GM23248 (cell line): ENCODE results near the gene LRIF1. TPM values are rescaled to one million over a fixed set of nuclear protein-coding genes. Genes with fewer than 3 reads are reported as not detected.

Experiments used
- DNase-seq: peaks from one replicate; pipeline ENCODE4 v3.0.0-alpha.2; 2015
- H2AFZ ChIP-seq: fragments of 200-600 bp; sonication (generic); 2 replicates; pipeline ENCODE4 v1.6.1; 2016; ENCODE audit warnings: antibody characterized with exemption
- H3F3A ChIP-seq: fragments of 200-600 bp; sonication (generic); 2 replicates; pipeline ENCODE4 v1.6.1; 2016; ENCODE audit warnings: mild to moderate bottlenecking, antibody characterized with exemption, mixed run types; ENCODE audit not compliant: insufficient read depth
- H3K27ac ChIP-seq: fragments of 200-600 bp; sonication (generic); 2 replicates; pipeline ENCODE4 v1.5.1; 2016; ENCODE audit warnings: mild to moderate bottlenecking
- H3K27me3 ChIP-seq: fragments of 200-600 bp; sonication (generic); replicated peaks from 2 replicates; pipeline ENCODE4 v1.6.1; 2016; ENCODE audit warnings: mild to moderate bottlenecking; ENCODE audit not compliant: insufficient read depth
- H3K36me3 ChIP-seq: fragments of 200-600 bp; sonication (generic); 2 replicates; pipeline ENCODE4 v1.6.1; 2016; ENCODE audit warnings: low read depth, mild to moderate bottlenecking
- H3K4me1 ChIP-seq: fragments of 200-600 bp; sonication (generic); 2 replicates; pipeline ENCODE4 v1.6.1; 2016; ENCODE audit warnings: mild to moderate bottlenecking; ENCODE audit not compliant: insufficient read depth
- H3K4me2 ChIP-seq: fragments of 200-600 bp; sonication (generic); one replicate; pipeline ENCODE4 v1.6.1; 2016; ENCODE audit warnings: mild to moderate bottlenecking; ENCODE audit not compliant: unreplicated experiment
- H3K4me3 ChIP-seq: fragments of 200-600 bp; sonication (generic); 2 replicates; pipeline ENCODE4 v1.5.1; 2016; ENCODE audit warnings: mild to moderate bottlenecking
- H3K79me2 ChIP-seq: fragments of 200-600 bp; sonication (generic); 2 replicates; pipeline ENCODE4 v1.6.1; 2016; ENCODE audit warnings: mild to moderate bottlenecking; ENCODE audit not compliant: insufficient read depth
- H3K9ac ChIP-seq: fragments of 200-600 bp; sonication (generic); 2 replicates; pipeline ENCODE4 v1.6.1; 2016; ENCODE audit warnings: mild to moderate bottlenecking
- H3K9me2 ChIP-seq: fragments of 200-600 bp; sonication (generic); 2 replicates; pipeline ENCODE4 v1.6.1; 2016; ENCODE audit warnings: mixed run types, mild to moderate bottlenecking, moderate library complexity; ENCODE audit not compliant: insufficient read depth
- H3K9me3 ChIP-seq: fragments of 200-600 bp; sonication (generic); one replicate; pipeline ENCODE4 v1.6.1; 2017; ENCODE audit warnings: low read depth
- H4K20me1 ChIP-seq: fragments of 200-600 bp; sonication (generic); 2 replicates; pipeline ENCODE4 v1.6.0; 2016; ENCODE audit not compliant: insufficient read depth
- EZH2 ChIP-seq: fragments of 200-600 bp; sonication (generic); IDR thresholded peaks from 2 replicates; pipeline ENCODE4 v1.6.1; 2018; ENCODE audit warnings: antibody characterized with exemption, mild to moderate bottlenecking; ENCODE audit not compliant: insufficient read depth, poor library complexity, severe bottlenecking
- EZH2phosphoT487 ChIP-seq: fragments of 200-600 bp; sonication (generic); IDR thresholded peaks from 2 replicates; pipeline ENCODE4 v1.6.1; 2018; ENCODE audit warnings: antibody characterized with exemption, moderate library complexity, mild to moderate bottlenecking, low read depth; ENCODE audit not compliant: insufficient read depth
- WGBS, 2 experiments: methylation state at CpG; one replicate each; pipeline ENCODE4 v1.1.6; 2015 to 2017; ENCODE audit warnings: low lambda C conversion rate in 2 of 2, low coverage in 1 of 2; ENCODE audit errors: missing lambda C conversion rate in 2 of 2; 5-methylcytosine and 5-hydroxymethylcytosine counted together
- in situ Hi-C: fragments of 300-500 bp; cut with MboI; formaldehyde crosslinking; loops from 2 replicates; pipeline ENCODE4 v1.15.0; 2020
- polyA plus RNA-seq: library from polyadenylated mRNA; unstranded; fragments of >200 nt; fragmentation: Nextera tagmentation; extraction: Ambion mirVana; gene quantifications from 2 replicates; pipeline ENCODE4 v1.2.1, GENCODE V29; 2016
- total RNA-seq: library from RNA; depleted of rRNA; stranded (reverse); fragments of >200 nt; shearing (Covaris generic); gene quantifications from 2 replicates; pipeline ENCODE4 v1.2.3, GENCODE V29; 2014

The LRIF1 gene
- total and polyA plus RNA-seq, 2 experiments from 2014 or later = 18.6 to 19.2 TPM

DNA sequence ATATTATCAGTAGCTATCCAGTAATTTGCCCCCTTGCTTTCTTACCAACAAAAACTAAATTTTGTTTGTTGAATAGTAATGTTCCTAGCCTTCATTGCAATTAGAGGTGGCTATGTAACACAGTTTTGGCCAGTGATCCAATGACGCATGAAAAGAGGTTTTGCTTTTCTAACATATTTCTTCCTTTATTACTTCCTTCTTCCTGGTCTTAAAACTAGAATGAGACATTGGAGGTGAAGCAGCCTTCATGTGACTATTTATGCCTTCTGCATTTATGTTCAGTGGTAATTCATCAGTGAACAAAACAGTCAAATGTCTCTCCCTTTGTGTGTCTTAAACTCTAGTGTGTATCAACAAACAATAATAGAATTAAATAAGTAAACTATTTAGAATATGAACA, 35.5 kb downstream of the LRIF1 start:
- Histone ChIP-seq H3K36me3 (no peaks in the 10 kb centered on the region), H3K9me2 (no peaks in the 10 kb centered on the region), H3K4me2 (no peak overlapping the region), H3K4me1 (no peaks in the 10 kb centered on the region), H3K79me2 (no peaks in the 10 kb centered on the region), H4K20me1 (no peaks in the 10 kb centered on the region), H3K27ac (no peak overlapping the region), H3K9me3 (no peaks in the 10 kb centered on the region), H3K27me3 (no peaks in the 10 kb centered on the region), H3K9ac (no peak overlapping the region), H3F3A (no peaks in the 10 kb centered on the region), H3K4me3 (no peak overlapping the region), H2AFZ (no peak overlapping the region)
- WGBS, 2 experiments = 79 to 80% methylated on average over 1 of the region's 1 CpG
- DNase-seq = no peak
- in situ Hi-C loops = no loop called here
- TF ChIP-seq EZH2 (no peak), EZH2phosphoT487 (no peak)

DNA sequence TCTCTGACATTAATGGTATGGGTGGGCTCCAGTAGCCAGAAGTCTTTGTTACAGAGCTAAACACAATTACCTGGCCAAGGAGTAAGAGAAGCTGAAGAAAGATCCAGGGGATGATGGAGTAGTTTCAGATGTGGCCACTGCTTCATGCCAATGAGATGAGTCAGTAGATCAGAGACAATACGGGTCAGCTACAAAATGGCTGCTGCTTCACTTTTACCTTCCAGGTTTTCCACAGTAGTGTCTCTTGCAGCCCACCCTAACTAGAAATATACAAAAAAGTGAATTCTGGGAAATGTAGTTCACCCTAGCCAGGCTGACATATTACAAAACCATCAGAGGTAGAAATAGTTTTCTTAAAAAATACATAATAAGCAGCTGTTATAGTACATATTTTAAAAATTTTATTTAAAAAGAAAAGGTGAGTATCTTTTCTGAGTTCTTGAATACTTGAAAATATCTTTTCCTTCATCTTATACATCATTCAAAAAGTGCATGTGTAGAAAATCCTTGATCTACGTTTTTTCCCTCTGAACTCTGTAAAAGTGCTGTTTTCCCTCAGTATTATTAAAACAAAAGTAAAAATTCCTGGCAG, 36.1 kb downstream of the LRIF1 start:
- H3K9me2 ChIP-seq = no peaks in the 10 kb centered on the region
- in situ Hi-C loops = no loop called here
- TF ChIP-seq EZH2 (no peak), EZH2phosphoT487 (no peak)
- H3K79me2 ChIP-seq = no peaks in the 10 kb centered on the region
- H3F3A ChIP-seq = no peaks in the 10 kb centered on the region
- H3K9me3 ChIP-seq = no peaks in the 10 kb centered on the region
- H4K20me1 ChIP-seq = no peaks in the 10 kb centered on the region
- H3K9ac ChIP-seq = no peak overlapping the region
- 20 to 21% methylated on average over 2 of the region's 2 CpGs for WGBS, 2 experiments
- no peak overlapping the region for H3K4me3 ChIP-seq
- H3K4me2 ChIP-seq = no peak overlapping the region
- H3K4me1 ChIP-seq = no peaks in the 10 kb centered on the region
- H3K36me3 ChIP-seq = no peaks in the 10 kb centered on the region
- no peak for DNase-seq
- no peak overlapping the region for H3K27ac ChIP-seq
- no peak overlapping the region for H2AFZ ChIP-seq
- no peaks in the 10 kb centered on the region for H3K27me3 ChIP-seq

DNA sequence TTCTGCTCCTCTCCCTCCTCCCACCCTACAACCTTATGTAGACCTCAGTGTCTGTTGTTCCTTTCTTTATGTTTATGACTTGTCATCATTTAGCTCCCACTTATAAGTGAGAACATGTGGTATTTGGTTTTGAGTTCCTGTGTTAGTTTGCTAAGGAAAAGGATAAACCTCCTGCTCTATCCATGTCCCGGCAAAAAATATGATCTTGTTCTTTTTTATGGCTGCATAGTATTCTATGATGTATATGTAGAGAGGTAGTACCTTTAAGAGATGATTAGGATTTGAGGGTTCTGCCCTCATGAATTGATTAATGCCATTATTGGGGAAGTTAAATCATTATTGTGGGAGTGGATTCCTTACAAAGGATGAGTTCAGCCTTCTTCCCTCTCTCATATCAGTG, 41.8 kb downstream of the LRIF1 start:
- WGBS, 2 experiments = 35 to 47% methylated on average over 1 of the region's 1 CpG
- in situ Hi-C loops = no loop called here
- H3F3A ChIP-seq = no peaks in the 10 kb centered on the region
- H3K4me1 ChIP-seq = peaks cover 3% of the 10 kb centered on the region; the same call in 1 of the 2 replicates
- no peaks in the 10 kb centered on the region for H4K20me1 ChIP-seq
- H3K27me3 ChIP-seq = no peaks in the 10 kb centered on the region
- H3K4me2 ChIP-seq = no peak overlapping the region
- DNase-seq = no peak
- no peak overlapping the region for H3K27ac ChIP-seq
- H3K79me2 ChIP-seq = no peaks in the 10 kb centered on the region
- H3K9me3 ChIP-seq = no peaks in the 10 kb centered on the region
- no peak for TF ChIP-seq EZH2phosphoT487
- TF ChIP-seq EZH2 = no peak
- H3K9me2 ChIP-seq = no peaks in the 10 kb centered on the region
- H2AFZ ChIP-seq = no peak overlapping the region
- no peaks in the 10 kb centered on the region for H3K36me3 ChIP-seq
- H3K4me3 ChIP-seq = no peak overlapping the region
- no peak overlapping the region for H3K9ac ChIP-seq

DNA sequence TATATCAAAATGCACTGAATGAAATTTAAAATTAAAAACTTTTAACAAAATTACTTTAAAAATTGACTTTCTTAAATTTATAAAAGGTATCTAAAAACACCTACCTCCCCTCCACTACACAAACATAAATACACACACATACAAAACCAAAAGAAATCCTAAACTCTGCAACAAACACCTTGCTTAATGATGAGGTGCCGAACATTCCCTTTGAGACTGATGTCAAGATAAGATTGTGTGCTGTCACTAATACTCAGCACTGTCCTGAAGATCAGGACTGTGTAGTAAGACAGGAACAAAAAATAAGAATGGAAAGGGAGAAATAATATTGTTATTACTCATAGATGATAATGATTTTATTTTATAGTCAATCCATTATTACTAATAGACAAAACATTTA, 45.7 kb downstream of the LRIF1 start:
- no peaks in the 10 kb centered on the region for H3K27me3 ChIP-seq
- no peaks in the 10 kb centered on the region for H3F3A ChIP-seq
- no peak overlapping the region for H3K4me2 ChIP-seq
- TF ChIP-seq EZH2phosphoT487 = no peak
- no peak for TF ChIP-seq EZH2
- H3K9me3 ChIP-seq = no peaks in the 10 kb centered on the region
- WGBS, 2 experiments = 54 to 61% methylated on average over 1 of the region's 1 CpG
- H3K4me3 ChIP-seq = no peak overlapping the region
- in situ Hi-C loops = no loop called here
- H2AFZ ChIP-seq = no peak overlapping the region
- DNase-seq = no peak
- no peaks in the 10 kb centered on the region for H3K36me3 ChIP-seq
- no peaks in the 10 kb centered on the region for H4K20me1 ChIP-seq
- no peak overlapping the region for H3K27ac ChIP-seq
- no peaks in the 10 kb centered on the region for H3K79me2 ChIP-seq
- no peaks in the 10 kb centered on the region for H3K9me2 ChIP-seq
- H3K4me1 ChIP-seq = peaks cover 11% of the 10 kb centered on the region; the same call in 1 of the 2 replicates
- no peak overlapping the region for H3K9ac ChIP-seq
